NCI-H69 (cell line): ENCODE results near the gene BRAT1.

Experiments
- DNase-seq: peaks from one replicate; lab custom pipeline; 2025; lab: John Stamatoyannopoulos, UW

BRAT1 gene

DNA sequence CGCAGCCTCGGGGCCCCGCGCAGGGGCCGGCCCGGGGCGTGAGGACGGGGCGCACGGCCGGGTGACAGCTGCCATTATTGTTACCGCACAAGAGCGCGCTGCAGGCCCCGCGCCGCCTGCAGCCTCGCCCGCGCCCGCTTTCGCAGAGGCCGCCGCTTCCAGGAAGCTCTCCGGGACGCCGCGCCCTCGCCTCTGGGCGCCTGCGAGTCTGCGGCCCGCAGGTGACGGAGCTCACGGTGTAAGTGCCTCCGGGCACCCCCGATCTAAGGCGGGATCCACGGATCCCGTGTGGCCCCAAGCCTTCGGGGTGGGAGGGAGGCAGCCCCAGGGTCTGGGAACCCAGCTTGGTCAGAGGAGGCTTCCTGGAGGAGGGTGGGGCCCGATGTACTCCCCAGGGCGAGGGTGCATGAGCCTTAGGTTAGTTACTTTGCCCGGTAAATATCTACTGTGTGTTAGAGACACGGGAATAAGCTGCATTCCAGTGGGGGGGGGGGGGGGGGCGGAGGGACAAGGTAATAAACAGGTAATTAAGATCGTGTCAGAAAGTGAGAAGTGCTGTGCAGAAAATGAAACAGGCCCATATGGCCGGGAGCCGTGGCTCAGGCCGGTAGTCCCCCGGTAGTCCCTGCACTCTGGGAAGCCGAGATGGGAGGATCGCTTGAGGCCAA, 4.1 kb upstream of the BRAT1 start:
- DNase-seq, result peak; percentile 77

DNA sequence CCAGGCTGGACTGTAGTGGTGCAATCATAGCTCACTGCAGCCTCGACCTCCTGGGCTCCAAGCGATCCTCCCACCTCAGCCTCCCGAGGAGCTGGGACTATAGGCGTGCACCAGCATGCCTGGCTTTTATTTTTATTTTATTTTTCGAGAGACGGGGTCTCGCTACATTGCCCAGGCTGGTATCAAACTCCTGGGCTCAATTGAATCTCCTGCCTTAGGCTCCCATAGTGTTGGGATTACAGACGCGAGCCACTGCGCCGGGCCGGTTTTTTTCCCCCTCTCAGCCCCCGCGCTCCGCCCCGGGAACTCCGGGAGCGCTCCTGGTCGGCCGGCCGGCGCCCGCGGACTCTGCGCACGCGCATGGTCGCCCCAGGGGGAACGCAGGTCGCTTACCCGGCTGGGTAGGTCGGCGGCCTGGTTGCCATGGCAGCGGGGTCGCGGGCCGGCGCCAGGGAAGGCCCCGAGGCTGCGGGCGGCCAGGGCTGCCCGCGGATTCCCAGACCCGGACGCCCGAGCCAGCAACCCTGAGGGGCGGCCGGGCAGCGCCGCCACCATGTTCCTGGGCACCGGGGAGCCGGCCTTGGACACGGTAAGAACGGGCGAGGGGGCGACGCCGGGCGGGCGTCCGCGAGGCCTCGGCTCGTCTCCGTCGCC, 3.4 kb upstream of the BRAT1 start, which contains the start of gene IQCE:
TSS of gene IQCE (plus strand) at position 351 of the 654 bp plus-strand sequence. CDS start at position 554, 203 bp downstream.
- peak; percentile 97 for DNase-seq

DNA sequence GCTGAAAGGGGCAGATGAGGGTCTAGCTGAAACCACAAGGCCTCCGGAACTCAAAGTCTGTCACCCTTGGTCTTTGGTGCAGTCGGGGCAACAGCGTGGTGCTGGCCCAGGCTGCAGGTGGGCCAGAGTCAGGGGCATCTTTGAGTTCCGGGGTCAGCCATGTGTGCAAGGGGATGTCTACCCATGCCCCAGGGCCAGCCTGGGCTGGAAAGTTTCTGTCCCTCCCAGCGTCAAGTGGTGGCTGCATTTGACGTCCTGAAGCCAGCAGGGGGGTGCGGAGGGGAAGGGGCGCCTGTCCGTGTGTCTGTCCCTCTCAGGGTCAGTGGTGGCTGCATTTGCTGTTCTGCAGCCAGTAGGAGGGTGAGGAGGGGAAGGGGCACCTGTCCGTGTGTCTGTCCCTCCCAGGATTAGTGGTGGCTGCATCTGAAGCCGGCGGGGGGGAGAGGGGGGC, 638 bp downstream of the BRAT1 start:
- DNase-seq, result peak; percentile 42

DNA sequence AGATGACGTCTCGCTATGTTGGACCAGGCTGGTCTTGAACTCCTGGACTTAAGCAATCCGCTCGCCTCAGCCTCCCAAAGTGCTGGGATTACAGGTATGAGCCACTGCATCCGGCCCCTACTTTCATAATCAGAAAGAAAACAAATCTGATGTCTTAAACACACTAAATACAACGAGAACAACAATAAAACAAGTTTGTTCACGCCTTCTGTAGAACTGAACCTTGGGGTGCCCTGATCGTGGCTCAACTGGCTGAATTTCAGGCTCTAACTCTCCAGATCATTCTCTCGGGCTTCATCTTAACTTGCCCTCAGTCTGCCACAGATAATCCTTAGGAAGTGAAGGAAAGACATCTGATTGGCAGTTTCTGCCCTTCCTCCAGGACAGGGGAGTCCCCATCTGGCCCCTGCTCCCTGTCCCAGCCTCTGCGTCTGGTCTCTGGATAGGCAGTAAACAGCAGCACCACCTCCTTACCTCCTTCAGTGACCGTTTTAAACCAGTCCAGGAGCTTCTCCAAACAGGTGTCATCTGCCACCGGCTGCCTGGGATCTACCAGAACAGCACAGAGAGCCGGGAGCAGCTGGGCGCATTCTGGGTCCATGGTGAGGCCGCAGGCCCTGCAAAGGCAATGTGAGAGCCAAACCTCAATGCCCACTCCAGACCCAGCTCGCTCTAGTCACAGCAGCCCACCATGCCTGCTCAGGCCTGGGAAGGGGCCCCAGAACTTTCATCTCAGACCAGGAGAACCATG, 1.3 kb downstream of the BRAT1 start:
- DNase-seq, result peak; percentile 27

DNA sequence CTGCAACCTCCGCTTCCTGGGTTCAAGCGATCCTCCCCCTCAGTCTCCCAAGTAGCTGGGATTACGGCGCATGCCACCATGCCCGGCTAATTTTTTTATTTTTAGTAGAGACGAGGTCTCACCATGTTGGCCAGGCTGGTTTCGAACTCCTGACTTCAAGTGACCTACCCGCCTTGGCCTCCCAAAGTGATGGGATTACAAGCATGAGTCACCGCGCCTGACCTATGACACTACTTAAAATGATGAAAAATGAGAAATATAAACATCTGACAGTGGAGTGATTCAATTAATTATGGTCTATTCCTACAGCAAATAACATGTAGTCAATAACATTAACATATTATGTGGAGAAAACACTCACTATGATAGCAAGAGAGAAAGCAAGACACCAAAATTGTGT, 2.2 kb downstream of the BRAT1 start:
- no peak for DNase-seq

DNA sequence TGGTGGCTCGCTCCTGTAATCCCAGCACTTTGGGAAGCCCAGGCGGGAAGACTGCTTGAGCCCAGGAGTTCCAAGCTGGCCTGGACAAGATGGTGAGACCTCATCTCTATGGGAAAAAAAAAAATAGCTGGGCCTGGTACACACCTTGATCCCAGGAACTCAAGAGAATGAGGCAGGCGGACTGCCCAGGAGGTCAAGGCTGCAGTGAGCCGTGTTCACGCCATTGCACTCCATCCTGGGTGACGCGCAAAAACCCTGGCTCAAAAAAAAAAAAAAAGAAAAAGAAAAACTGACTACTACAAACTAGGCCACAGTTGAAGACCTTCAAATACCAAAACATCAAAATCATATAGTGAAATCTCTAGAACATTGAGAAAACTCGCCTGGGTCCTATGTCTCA, 3.9 kb downstream of the BRAT1 start:
- DNase-seq, result no peak

DNA sequence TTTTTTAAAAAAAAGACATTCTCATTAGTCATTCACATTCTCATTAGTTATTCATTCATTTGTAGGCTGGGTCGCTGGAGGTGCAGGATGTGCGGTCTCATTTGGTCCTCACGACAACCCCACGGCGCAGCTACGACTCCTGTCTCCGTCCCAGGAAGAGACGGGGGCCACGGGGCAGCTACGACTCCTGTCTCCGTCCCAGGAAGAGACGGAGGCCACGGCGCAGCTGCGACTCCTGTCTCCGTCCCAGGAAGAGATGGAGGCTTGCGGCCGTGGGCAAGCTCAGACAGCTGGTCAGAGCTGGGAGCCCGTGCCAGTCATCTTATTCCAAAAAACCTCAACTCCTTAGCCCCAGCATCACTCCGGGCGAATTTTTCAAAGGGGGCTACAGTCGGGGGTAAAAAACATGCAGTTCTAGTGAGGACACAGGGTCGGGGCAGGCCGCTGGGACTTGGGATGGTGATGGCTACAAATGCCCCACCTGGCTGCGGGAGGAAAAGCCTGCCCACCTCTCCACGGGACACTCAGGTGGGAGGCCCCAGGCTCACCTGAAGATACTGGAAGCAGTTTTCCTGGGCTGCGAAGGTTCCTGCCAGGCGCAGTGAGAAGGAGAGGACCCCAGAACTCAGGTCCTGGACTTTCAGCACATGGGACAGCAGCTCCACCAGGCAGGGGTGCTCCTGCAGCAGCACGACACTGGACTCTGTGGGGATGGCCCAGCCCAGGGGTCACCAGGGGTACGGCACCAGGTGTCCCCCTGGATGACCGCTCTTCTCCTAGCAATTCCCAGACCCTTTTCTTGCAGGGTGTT, 8.3 kb downstream of the BRAT1 start:
- DNase-seq, result no peak

DNA sequence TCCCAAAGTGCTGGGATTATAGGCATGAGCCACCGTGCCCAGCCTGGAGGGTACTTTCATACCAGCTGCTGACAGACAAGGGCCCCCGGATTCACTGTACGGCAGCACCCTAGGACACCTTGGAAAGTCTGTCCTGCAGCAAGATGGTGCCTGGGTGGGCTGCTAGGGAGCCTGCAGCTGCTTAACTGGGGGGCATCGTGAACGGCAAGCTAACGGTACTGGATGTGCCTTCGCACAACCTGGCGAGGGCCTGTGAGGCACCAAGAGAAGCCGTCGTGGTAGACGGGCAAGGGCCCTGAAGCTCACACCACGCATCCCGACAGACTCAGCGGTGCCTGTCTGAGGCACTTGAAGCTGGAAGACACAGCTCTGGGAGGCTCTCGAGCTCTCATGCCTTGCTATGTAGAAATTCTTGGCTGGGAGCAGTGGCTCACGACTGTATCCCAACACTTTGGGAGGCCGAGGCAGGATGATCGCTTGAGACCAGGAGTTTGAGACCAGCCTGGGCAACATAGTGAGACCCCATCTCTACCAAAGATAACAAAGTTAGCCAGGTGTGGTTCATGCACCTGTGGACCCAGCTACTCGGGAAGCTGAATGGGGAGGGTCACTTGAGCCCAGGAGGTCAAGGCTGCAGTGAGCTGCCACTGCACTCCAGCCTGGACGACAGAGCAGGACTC, 9.4 kb downstream of the BRAT1 start:
- no peak for DNase-seq

DNA sequence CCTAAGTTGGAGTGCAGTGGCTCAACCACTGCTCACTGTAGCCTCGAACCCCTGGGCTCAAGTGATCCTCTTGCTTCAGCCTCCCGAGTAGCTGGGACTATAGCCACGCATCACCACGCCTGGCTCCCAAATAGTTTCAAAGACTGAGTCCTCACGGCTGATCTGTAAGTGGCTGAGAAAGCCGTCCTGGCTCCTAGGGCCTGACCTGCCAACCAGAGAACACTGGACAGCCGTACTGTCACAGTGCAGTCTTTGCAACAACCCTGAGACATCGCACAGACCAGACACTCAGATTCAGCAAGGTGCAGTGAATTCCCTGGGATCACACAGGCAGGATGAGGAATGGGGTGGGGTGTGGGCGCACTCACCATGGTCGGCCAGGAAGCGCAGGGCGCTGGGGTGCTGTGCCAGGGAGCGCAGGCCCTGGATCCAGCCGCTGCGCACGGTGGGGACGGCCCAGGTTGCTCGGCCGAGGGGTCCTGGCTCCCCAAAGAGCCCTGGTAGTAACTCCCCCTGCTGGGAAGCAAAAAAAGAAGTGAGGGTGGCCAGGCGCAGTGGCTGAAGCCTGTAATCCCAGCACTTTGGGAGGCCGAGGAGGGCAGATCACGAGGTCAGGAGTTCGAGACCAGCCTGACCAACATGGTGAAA, 10.7 kb downstream of the BRAT1 start:
- no peak for DNase-seq

DNA sequence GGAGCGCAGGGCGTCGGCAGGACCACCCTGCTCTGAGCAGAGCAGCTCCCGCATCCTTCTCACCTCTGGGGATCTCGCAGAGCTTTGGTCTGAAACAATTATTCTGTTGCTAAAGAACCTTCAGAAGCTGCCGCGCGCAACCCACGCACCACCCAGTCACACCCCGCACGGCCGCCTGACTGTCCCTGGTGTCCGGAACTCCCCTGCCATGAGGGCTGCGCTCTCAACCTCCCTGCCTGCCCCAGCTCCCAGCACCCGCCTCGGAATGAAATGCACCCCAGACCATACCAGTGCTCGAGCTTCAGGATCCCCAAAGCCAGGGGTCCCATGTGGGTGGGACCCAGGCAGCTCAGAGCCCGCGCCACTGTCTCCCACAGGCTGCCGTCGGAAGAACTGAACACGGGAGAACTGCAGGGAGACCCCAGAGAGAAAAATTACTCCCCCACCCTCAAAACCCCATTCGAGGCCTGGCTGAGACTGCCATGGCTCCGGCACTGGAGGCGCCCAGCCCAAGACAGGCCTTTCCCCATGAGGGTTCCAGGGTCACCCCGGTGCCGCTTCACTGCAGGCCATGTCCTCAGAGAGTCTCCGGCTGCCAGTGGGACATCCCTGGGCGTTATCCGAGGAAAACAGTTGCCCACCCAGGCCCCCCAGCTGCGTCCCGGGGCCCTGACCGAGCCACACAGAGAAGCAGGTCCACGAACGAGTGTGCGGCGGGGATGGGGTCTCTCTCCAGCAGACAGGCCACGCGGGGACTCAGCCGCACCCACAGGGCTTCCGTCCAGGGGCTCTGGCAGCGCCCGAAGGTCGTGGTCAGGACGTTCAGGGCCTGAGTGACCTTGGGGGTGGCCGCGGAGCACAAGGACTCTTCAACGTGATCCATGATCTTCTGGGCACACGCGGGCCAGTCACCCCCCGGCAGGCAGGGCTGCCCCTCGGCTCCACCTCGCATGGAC, 12.1 kb downstream of the BRAT1 start:
- no peak for DNase-seq

DNA sequence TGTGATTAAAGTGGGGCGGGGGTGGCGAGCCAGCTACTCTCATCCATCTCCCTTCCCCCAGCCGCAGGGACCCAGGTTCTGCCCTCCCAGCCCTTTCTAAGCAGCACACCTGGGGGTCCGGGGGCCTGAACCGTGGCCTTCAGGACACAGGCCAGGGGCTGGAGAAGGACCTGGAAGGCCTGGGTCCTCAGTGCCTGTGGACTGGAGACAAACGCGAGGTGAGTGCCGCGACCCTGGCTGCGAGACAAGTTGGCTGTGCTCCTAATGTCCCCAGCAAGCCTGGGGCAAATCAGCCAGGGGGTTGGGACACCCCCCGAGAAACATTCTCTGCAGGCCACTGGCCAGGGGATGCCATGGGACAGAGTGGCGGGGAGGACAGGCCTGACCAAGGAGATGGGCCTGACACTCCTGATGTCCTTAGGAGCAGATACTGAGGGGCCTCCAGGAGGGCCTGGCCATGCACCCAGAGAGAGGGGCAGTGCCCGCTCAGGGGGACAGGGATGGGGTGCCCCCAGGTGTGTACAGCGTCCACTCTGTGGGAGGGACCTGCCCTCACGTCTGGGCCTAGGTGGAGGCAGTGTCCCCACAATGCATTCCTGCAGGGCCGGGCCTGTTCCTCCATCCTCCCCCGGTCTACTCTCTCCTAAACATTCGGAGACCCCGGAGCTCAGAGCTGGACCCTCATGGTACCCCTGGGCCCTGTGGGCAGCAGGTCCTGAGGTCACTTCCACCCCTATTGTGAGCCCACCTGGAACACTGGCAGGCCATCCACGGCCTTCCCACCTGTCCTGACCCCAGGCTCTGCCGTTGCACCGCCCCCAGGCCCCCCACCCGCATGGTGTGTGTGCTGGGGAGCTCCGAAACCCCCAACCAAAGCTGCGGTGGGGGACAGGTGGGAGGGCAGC, 13.1 kb downstream of the BRAT1 start:
- no peak for DNase-seq

DNA sequence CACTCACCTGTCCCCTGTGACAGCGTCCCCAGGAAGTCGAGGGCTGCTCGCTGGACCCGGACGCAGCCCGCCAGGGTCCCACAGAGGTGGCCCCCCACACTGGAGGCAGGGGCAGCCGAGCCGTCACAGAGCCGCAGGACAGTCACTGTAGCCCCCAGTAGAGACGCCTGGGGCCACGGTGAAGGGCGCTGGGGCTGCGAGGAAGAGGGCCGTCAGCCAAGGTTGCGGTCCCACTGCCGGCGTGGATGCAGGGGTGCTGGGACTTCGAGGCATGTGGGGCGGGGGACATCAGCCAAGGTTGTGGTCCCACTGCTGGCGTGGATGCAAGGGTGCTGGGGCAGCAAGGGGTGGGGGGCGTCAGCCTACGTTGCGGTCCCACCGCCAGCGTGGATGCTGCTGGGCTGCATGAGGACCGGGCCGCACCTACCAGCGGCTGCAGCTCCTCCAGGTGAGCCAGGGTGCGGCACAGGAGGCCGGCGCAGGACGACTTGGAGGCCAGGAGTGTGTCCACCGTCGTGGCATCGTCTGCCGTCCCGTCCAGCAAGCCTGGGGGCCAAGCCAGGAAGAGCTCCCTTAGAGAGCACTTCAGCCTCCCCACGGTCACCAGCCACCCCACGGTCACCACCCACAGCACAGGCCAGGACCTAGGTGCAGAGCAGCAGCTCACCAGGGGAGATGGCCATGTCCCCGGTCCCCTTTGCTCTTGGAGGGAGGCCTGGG, 13.9 kb downstream of the BRAT1 start:
- no peak for DNase-seq

DNA sequence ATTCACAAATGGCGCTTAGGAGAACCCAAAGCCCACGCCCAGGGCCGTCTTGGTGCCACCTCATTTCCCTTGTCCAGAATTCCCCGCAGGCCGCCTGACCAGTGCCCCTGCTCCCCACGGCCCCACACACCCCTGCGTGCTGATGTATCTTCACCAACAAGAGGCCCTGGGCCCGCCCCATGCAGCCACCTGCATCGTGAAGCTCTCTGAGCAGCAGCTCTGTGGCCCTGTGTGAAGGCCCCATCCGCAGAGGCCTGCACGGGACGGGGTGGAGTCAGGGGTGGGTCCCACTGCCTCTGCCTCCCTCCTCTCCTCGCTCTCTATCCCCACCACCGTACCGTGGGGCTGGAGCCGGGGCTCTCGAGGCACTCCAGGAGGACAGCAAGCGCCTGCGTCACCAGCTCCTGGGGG, 14.7 kb downstream of the BRAT1 start:
- DNase-seq, result no peak

DNA sequence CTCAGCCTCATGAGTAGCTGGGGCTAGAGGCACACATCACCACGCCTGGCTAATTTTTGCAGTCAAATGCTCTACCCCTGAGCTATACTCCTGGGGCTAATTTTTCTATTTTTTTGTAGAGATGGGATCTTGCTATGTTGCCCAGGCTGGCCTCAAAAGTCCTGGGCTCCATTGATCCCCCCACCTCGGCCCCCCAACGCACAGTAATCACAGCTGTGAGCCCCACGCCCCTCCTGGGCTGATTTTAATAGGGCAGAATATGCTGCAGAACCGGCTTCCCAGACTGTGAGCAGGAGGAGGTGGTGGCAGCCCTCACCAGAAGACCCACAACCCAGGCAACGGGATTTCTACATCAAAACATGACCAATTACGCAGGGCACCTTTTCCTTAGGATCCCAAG, 15.2 kb downstream of the BRAT1 start:
- no peak for DNase-seq

DNA sequence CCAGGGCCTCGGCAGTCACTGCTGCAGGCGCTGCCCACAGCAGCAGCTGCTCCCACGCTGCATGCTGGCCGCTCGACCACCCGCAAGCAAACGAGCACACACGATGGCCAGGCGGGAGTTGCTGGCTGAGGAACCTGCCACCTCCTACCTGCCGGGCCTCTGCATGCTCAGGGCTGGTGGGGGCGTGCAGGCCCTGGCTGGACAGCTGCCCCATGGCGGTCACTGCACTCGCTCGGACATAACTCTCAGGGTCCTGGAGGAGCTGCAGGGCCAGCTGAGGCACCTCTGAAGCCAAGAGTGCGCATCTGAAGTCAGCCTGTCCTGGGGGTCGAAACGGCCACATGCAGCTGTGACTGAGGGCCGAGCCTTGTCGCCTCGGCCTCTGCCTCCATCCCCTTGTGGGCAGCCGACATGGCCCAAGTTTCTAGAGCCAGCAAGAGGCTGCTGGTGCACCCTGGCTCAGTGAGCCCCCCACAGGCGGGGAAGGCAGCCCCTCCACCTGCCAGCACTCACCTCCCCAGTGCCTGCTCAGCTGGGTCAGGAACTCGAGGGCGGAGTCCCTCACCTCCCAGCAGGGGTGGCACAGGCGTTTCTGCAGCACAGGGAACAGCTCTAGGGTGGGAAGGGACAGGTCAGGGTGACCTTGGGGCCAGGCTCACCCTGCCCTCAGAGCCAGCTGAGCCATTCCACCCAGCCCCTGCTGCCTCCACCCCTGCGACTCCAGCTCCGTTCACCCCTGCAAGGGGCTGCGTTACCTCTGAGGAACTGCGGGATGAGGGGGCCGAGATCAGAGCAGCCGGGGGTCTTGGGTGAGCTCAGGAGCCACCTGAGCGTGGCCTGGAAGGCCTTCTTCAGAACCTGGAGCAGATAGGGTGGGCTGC, 16.1 kb downstream of the BRAT1 start:
- DNase-seq, result no peak

DNA sequence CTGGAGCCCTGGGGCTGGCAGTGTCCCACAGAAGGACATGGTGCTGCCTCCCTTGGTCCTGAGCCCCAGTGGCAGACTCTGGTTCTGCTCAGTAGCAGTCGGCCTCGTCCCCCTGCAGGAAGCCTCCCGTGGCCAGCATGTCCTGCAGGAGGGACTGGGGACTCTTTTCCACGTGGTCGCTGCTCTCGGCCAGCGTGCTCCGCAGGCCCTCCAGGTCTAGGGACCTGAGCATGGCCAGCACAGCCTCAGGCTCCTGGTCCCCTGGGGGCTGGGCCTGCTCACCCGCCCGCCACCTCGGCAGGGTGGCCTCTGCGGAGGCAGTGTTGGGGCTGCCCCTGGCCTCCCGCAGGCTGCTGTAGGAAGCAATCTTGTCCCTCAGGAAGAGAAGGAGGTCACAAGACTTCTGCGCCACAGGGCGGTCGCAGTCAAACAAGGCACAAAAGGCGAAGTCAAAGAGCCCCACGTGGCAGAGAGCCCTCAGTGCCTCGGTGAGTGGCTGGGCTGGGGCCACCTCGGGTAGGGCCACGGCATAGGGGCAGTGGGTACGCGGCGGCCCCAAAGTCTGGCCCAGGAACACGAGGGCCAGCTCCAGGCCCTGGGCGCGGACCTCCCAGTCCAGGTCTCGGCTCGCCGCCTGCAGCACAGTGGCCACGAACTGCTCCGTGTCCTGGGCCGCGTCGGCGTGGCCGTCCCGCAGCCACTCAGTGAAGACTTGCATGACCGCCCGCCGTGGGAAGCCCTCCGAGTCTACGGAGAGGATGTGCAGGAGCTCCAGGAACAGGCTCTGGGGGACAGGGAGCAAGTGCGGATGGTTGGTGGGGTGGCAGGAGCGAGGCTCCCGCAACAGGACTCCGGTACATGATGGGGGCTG, 17.1 kb downstream of the BRAT1 start:
- DNase-seq, result no peak
